GM10248 (cell line): ENCODE measurements around the gene SUFU.

Experiments used
- CTCF ChIA-PET: fragments of 300-600 bp; sonication (Branson Sonifier 250); formaldehyde crosslinking; extraction: SDS; loops from one replicate; lab custom pipeline; 2021; ENCODE audit warnings: antibody characterized with exemption; lab: Yijun Ruan, JAX
- POLR2A ChIA-PET: fragments of 350-650 bp; sonication (Branson Sonifier 250); formaldehyde crosslinking; extraction: SDS; loops from one replicate; lab custom pipeline; 2020; ENCODE audit warnings: antibody characterized with exemption; lab: Yijun Ruan, JAX
- DNase-seq: peaks from one replicate; pipeline ENCODE4 v3.0.0; 2012; ENCODE audit errors: extremely low spot score
- TF ChIP-seq, protein P1 (sequence below): IDR thresholded peaks from 2 replicates; pipeline ENCODE4 v1.5.1; 2012; ENCODE audit warnings: mild to moderate bottlenecking, low read depth; ENCODE audit errors: extremely low read depth, missing control alignments, control extremely low read depth

SUFU gene

DNA sequence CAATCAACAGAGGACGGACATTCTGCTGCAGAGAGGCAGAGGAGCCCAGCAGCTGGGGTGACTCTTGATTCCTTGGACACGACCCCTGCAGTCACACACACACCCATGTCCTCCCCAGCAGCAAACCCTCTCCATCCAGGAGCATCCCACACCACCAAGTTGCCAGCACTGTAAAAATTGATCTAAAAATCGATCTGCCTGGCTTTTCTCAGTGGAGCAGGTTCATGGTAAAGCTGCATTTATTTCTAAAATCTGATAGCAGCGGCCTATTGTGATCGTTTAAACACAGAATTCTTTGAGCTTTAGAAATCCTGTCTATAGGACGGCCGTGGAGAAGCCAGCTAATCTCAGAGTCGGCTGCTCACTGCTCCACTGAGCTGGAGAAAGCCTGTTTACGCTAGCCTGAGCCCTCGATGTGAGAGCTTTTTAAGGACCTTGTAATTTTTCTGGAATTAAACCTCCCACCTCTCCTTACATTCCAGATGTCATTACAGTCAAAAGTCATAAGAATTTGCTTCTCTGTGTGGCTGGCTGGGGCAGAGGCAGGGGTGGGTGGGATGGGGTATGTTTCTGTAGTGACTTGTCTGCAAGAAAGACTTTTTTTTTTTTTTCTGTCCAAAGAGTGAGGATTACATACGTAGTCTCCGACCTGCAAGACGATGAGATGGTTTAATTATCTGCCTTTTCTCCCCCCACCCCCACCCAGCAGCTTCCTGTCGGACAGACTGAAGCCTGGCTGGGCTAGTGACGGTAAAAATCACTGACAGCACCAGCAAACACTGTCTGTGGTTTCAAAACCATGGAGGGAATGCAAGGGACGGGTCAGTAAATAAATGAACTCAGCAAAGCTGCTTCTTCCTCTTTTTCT lies 172.1 kb downstream of the SUFU start:
- peak; percentile 56 for DNase-seq
- ChIA-PET CTCF (interaction anchor here (1.0 to 8.3 kb wide), 7 partner anchors 13 to 225 kb away, joined by 3 to 84 read pairs (median 5); partner anchors contain the start of genes ARL3 and SFXN2), POLR2A (interaction anchor here (0.6 to 2.2 kb wide), 4 partner anchors 15 to 707 kb away, joined by 3 to 11 read pairs (median 6); no protein-coding TSS in a partner anchor)
- TF ChIP-seq, protein P1, sequence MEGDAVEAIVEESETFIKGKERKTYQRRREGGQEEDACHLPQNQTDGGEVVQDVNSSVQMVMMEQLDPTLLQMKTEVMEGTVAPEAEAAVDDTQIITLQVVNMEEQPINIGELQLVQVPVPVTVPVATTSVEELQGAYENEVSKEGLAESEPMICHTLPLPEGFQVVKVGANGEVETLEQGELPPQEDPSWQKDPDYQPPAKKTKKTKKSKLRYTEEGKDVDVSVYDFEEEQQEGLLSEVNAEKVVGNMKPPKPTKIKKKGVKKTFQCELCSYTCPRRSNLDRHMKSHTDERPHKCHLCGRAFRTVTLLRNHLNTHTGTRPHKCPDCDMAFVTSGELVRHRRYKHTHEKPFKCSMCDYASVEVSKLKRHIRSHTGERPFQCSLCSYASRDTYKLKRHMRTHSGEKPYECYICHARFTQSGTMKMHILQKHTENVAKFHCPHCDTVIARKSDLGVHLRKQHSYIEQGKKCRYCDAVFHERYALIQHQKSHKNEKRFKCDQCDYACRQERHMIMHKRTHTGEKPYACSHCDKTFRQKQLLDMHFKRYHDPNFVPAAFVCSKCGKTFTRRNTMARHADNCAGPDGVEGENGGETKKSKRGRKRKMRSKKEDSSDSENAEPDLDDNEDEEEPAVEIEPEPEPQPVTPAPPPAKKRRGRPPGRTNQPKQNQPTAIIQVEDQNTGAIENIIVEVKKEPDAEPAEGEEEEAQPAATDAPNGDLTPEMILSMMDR, result no peak

DNA sequence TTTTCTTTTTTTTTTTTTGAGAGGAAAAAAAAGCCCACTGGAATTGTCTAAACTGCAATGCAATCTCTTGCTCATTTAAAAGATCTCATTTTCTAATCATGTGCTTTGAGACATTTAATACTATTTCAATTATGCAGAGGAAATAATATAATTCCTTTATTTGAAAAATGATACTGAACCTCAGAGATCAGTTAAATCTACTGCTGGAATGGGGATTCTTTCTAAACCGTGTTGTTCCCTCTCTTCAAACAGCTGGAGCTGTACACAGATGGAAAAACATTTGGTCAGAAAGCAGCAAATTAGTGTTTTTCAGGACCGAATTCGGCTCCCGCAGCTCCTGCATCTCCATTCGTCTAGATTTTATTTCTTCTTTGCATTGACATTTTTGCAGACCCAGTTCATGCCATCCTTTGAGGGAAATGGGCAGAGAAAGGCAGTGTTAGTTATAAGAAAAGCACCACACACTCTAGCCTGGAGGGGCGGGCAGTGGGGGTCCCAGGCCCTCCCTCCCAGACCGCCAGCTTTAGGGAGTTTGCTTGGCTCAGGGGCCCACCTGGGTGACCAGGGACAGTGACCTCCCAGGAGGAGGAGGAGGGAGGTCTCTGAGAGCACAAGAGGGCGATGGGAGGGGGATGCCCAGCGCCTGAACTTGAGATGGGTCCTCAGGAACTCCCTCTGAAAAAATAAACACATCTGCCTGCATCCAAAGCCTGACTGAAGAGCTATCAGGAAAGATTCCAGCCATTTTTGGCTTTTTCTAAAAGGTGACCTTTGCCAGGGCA lies 173.0 kb downstream of the SUFU start:
- no peak for DNase-seq
- POLR2A ChIA-PET, result interaction anchor here (0.6 to 2.2 kb wide), 2 partner anchors 16 to 707 kb away, joined by 6 to 7 read pairs; no protein-coding TSS in a partner anchor
- TF ChIP-seq, protein P1, result no peak
- CTCF ChIA-PET, result interaction anchor here (0.9 to 8.3 kb wide), 9 partner anchors 7 to 224 kb away, joined by 3 to 84 read pairs (median 4); partner anchors contain the start of genes ARL3 and SFXN2

- POLR2A ChIA-PET, result no interaction called here
These were observed 173.7 kb downstream of the SUFU start for GRCh38 chr10:102677331-102678067.

GRCh38 chr10:102678068-102678400 lies 174.3 kb downstream of the SUFU start:
- no peak for DNase-seq
- TF ChIP-seq, protein P1, result no peak
- ChIA-PET CTCF (interaction anchor here (0.6 to 8.3 kb wide), 18 partner anchors 9 to 223 kb away, joined by 3 to 84 read pairs (median 7); partner anchors contain the start of genes ARL3, CYP17A1, SFXN2 and SUFU), POLR2A (no interaction called here)

More at GRCh38 chr10:102677331-102678067, 173.7 kb downstream of the SUFU start:
- no peak for DNase-seq
- TF ChIP-seq, protein P1, result peak; percentile 0
- CTCF ChIA-PET, result interaction anchor here (0.6 to 8.3 kb wide), 18 partner anchors 8 to 224 kb away, joined by 3 to 84 read pairs (median 7); partner anchors contain the start of genes ARL3, CYP17A1, SFXN2 and SUFU

DNA sequence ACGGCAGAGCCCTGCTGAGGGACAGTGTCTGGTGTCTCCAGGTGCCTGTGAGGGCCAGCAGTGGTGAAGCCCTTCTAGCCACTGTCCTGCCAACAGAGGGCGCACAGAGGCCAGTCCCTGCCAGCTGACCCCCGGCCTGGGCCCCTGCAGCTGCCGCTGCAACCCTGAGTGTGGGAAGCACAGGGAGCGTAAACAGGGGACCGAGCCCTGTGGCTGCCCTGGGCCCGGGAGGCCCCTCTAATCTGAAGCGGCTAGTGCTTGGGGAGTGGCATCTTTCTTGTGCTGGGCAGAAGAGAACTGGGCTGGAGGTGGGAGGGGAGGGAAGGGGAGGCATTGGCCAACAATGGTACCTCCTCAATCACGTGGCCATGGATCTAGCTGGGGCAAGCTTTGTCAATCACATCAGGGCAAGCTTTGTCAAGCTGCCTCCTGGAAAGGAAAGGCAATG lies 175.1 kb downstream of the SUFU start:
- POLR2A ChIA-PET, result interaction anchor here (0.6 kb wide), 1 partner anchor 388 kb away, joined by 3 read pairs; no protein-coding TSS in a partner anchor
- TF ChIP-seq, protein P1, result peak; percentile 77
- peak; percentile 73 for DNase-seq
- CTCF ChIA-PET, result interaction anchor here (0.6 to 8.3 kb wide), 17 partner anchors 9 to 222 kb away, joined by 3 to 84 read pairs (median 9); partner anchors contain the start of genes ARL3, CYP17A1, SFXN2 and SUFU
